ENCODE results near the gene SCUBE1. TPM values are rescaled to one million over a fixed set of nuclear protein-coding genes. Genes with fewer than 3 reads are reported as not detected.

Gene SCUBE1
- total and polyA plus RNA-seq, 2 donors (not counting 3 experiments of a cell fraction or from before 2014, with no cell fraction given), result 0.07 TPM; not detected in 1

DNA sequence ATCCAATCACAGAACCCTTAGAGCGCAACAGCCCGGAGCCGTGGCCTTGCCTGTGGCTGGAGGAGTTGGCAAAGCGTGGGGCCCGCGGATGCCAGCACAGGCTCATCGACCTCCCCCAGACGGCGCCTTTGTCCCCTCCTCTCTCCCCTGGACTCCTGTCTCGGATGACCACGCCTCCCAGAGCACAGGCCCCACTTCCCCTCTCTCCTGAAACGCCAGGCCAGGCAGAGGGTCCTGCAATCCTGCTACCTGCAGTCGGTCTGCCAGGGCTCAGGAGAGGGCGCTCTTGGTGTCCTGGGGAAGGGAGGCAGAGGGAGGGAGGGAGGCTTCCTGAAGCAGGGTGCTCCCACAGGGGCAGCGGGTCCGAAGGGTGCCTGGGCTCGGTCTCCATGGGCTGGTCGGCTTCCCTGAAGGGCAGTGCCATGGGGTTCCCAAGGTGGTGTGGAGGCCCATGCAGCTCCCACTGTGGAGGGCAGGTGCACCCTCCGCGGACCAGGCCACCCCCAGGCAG lies 139.6 kb downstream of the SCUBE1 start:
- no peak for FAIRE-seq
- TF ChIP-seq JUN (IDR thresholded peaks at IDR 0.05; ENCODE audit: borderline replicate concordance, insufficient read depth, insufficient read length, low read depth) (no peak), POLR2A (IDR thresholded peaks at IDR 0.05; ENCODE audit: low read depth, low read length) (no peak), EZH2 (IDR thresholded peaks at IDR 0.05; ENCODE audit: borderline replicate concordance, low read depth, low read length, severe bottlenecking) (no peak), POLR2AphosphoS5 (IDR thresholded peaks at IDR 0.05; ENCODE audit: insufficient read depth, low read depth, low read length) (no peak), MYC (IDR thresholded peaks at IDR 0.05; ENCODE audit: low read depth, low read length) (no peak), GATA2 (IDR thresholded peaks at IDR 0.05; ENCODE audit: insufficient read depth, insufficient read length, low read depth, low read length) (no peak), FOS (IDR thresholded peaks at IDR 0.05; ENCODE audit: borderline replicate concordance, insufficient read depth, low read length) (no peak)
- TF ChIP-seq, protein P1, sequence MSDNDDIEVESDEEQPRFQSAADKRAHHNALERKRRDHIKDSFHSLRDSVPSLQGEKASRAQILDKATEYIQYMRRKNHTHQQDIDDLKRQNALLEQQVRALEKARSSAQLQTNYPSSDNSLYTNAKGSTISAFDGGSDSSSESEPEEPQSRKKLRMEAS (IDR thresholded peaks at IDR 0.05; ENCODE audit: insufficient read depth, insufficient read length), result no peak
- Histone ChIP-seq H3K27ac (ENCODE audit: insufficient read depth, low read depth, low read length) (no peak overlapping the region), H3K79me2 (ENCODE audit: control insufficient read depth, insufficient read depth, low read length) (no peaks in the 10 kb centered on the region), H3K4me2 (ENCODE audit: insufficient read depth, low read length) (no peak overlapping the region), H3K4me3 (replicated peaks in 1 of 3; ENCODE audit: insufficient read depth in 1 of 3, low read depth in 1 of 3, low read length in 3 of 3) (no peak overlapping the region), H2AFZ (ENCODE audit: low read depth, low read length) (no peak overlapping the region), H3K9me3 (replicated peaks; ENCODE audit: control insufficient read depth, insufficient read depth, low read length) (no peaks in the 10 kb centered on the region), H3K9ac (replicated peaks; ENCODE audit: extremely low read depth, insufficient read depth, low read length) (no peak overlapping the region), H3K9me1 (replicated peaks; ENCODE audit: control insufficient read depth, extremely low read depth, insufficient read depth, low read length) (no peaks in the 10 kb centered on the region), H4K20me1 (replicated peaks; ENCODE audit: control insufficient read depth, extremely low read depth, insufficient read depth, low read length) (no peaks in the 10 kb centered on the region), H3K36me3 (ENCODE audit: control insufficient read depth in 2 of 2, extremely low read depth in 1 of 2, insufficient read depth in 2 of 2, low read length in 2 of 2) (no peaks in the 10 kb centered on the region), H3K27me3 (ENCODE audit: control insufficient read depth in 2 of 2, insufficient read depth in 2 of 2, low read length in 2 of 2) (no peaks in the 10 kb centered on the region), H3K4me1 (ENCODE audit: control insufficient read depth, extremely low read depth, insufficient read depth, low read length) (no peaks in the 10 kb centered on the region)
- no peak for DNase-seq (ENCODE audit: low read depth, low spot score)
- dilution Hi-C loops (cut with MboI; ENCODE audit: extremely low pct_ligation_motif_present, low sequenced_read_pairs), result no loop called here
- BruUV-seq (replicated peaks), result no TSS peak
- POLR2A ChIA-PET, result no interaction called here
- CTCF ChIA-PET, result interaction anchor here (3.5 kb wide), 1 partner anchor 16 kb away, joined by 11 read pairs; no protein-coding TSS in a partner anchor
- intact Hi-C loops (cut with micrococcal nuclease), result no loop called here

Data from endothelial cell of umbilical vein (primary cell).